Neural cell (in vitro differentiated cells): ENCODE measurements around the gene PLCXD3. TPM values are rescaled to one million over a fixed set of nuclear protein-coding genes. Genes with fewer than 3 reads are reported as not detected.

Experiments used
- H2AFZ ChIP-seq: fragments of 200-600, 300-800 bp; sonication (generic), shearing (Covaris generic); 2 replicates; pipeline ENCODE4 v1.6.0; 2014; ENCODE audit warnings: low read depth, mild to moderate bottlenecking, antibody characterized with exemption, low read length, moderate library complexity
- H3F3A ChIP-seq: fragments of 200-600 bp; shearing (Covaris generic); 2 replicates; pipeline ENCODE4 v1.6.1; 2016; ENCODE audit warnings: mild to moderate bottlenecking, moderate library complexity, mixed read lengths, antibody characterized with exemption, low read length; ENCODE audit not compliant: insufficient read depth, poor library complexity, severe bottlenecking
- H3K27ac ChIP-seq: fragments of 200-600, 300-800 bp; sonication (generic), shearing (Covaris generic); 2 replicates; pipeline ENCODE4 v1.5.1; 2014; ENCODE audit warnings: mild to moderate bottlenecking, low read length, moderate library complexity
- H3K27me3 ChIP-seq: fragments of 300-800, 200-600 bp; sonication (generic), shearing (Covaris generic); 2 replicates; pipeline ENCODE4 v1.6.0; 2014; ENCODE audit warnings: mild to moderate bottlenecking, low read depth, low read length, moderate library complexity; ENCODE audit not compliant: insufficient read depth
- H3K36me3 ChIP-seq: fragments of 300-800, 200-600 bp; sonication (generic), shearing (Covaris generic); 2 replicates; pipeline ENCODE4 v1.5.1; 2014; ENCODE audit warnings: mild to moderate bottlenecking, antibody characterized with exemption, low read length, moderate library complexity; ENCODE audit not compliant: insufficient read depth
- H3K4me2 ChIP-seq: fragments of 300-800, 200-600 bp; sonication (generic), shearing (Covaris generic); 2 replicates; pipeline ENCODE4 v1.6.0; 2014; ENCODE audit warnings: mild to moderate bottlenecking, low read length
- H3K4me3 ChIP-seq: fragments of 300-800, 200-600 bp; sonication (generic), shearing (Covaris generic); 2 replicates; pipeline ENCODE4 v1.5.1; 2014; ENCODE audit warnings: mild to moderate bottlenecking, low read length, moderate library complexity
- H3K79me2 ChIP-seq: fragments of 200-600 bp; shearing (Covaris generic); replicated peaks from 2 replicates; pipeline ENCODE4 v1.6.0; 2014; ENCODE audit warnings: mild to moderate bottlenecking, low read length, moderate library complexity; ENCODE audit not compliant: insufficient read depth
- H3K9ac ChIP-seq: fragments of 300-800, 200-600 bp; sonication (generic), shearing (Covaris generic); 2 replicates; pipeline ENCODE4 v1.6.1; 2016; ENCODE audit warnings: mild to moderate bottlenecking, low read length, mixed read lengths
- H3K9me2 ChIP-seq: fragments of 200-600 bp; shearing (Covaris generic); 2 replicates; pipeline ENCODE4 v1.6.1; 2016; ENCODE audit warnings: mild to moderate bottlenecking, low read length, mixed read lengths; ENCODE audit not compliant: insufficient read depth
- H3K9me3 ChIP-seq: fragments of 200-600, 300-800 bp; sonication (generic), shearing (Covaris generic); 2 replicates; pipeline ENCODE4 v1.6.1; 2016; ENCODE audit warnings: mild to moderate bottlenecking, mixed run types, low read length, moderate library complexity, mixed read lengths
- H4K20me1 ChIP-seq: fragments of 200-600 bp; shearing (Covaris generic); 2 replicates; pipeline ENCODE4 v1.6.1; 2016; ENCODE audit warnings: mild to moderate bottlenecking, mixed run types; ENCODE audit not compliant: insufficient read depth
- EP300 ChIP-seq: fragments of 450-650 bp; conservative IDR thresholded peaks from 2 replicates; pipeline ENCODE4 v1.6.1; 2014; ENCODE audit warnings: antibody characterized with exemption, mild to moderate bottlenecking, moderate library complexity; ENCODE audit not compliant: poor library complexity, severe bottlenecking
- EZH2 ChIP-seq: fragments of 200-600, 300-800 bp; shearing (Covaris generic), sonication (generic); IDR thresholded peaks from 2 replicates; pipeline ENCODE4 v1.6.1; 2014; ENCODE audit warnings: antibody characterized with exemption, low read length, borderline replicate concordance, mild to moderate bottlenecking; ENCODE audit not compliant: insufficient read depth, poor library complexity, severe bottlenecking
- MXI1 ChIP-seq: fragments of 450-650 bp; conservative IDR thresholded peaks from 2 replicates; pipeline ENCODE4 v1.6.1; 2014; ENCODE audit warnings: antibody characterized with exemption, mild to moderate bottlenecking; ENCODE audit not compliant: poor library complexity, severe bottlenecking
- POLR2AphosphoS5 ChIP-seq: IDR thresholded peaks from 2 replicates; pipeline ENCODE4 v1.6.1; 2012
- RAD21 ChIP-seq: fragments of 450-650 bp; conservative IDR thresholded peaks from 2 replicates; pipeline ENCODE4 v1.6.1; 2014; ENCODE audit warnings: antibody characterized with exemption, mild to moderate bottlenecking, moderate library complexity
- SMC3 ChIP-seq: fragments of 450-650 bp; conservative IDR thresholded peaks from 2 replicates; pipeline ENCODE4 v1.6.1; 2014; ENCODE audit warnings: antibody characterized with exemption, mild to moderate bottlenecking, moderate library complexity; ENCODE audit not compliant: poor library complexity
- TAF1 ChIP-seq: IDR thresholded peaks from 2 replicates; pipeline ENCODE4 v1.6.1; 2012; ENCODE audit warnings: low read depth
- polyA plus RNA-seq: library from polyadenylated mRNA; depleted of rRNA; stranded (reverse); fragments of >200 nt; gene quantifications from 2 replicates; pipeline ENCODE4 v1.2.3, GENCODE V29; 2014
- TF ChIP-seq, protein P1 (sequence below): fragments of 450-650 bp; IDR thresholded peaks from 2 replicates; pipeline ENCODE4 v1.5.1; 2014; ENCODE audit warnings: antibody characterized with exemption, mild to moderate bottlenecking, moderate library complexity; ENCODE audit not compliant: poor library complexity, severe bottlenecking
- TF ChIP-seq, protein P2 (sequence below): IDR thresholded peaks from 2 replicates; pipeline ENCODE4 v1.6.1; 2012; ENCODE audit warnings: borderline replicate concordance

The PLCXD3 gene
- polyA plus RNA-seq, 1 donor from 2014 or later: 6.6 TPM

DNA sequence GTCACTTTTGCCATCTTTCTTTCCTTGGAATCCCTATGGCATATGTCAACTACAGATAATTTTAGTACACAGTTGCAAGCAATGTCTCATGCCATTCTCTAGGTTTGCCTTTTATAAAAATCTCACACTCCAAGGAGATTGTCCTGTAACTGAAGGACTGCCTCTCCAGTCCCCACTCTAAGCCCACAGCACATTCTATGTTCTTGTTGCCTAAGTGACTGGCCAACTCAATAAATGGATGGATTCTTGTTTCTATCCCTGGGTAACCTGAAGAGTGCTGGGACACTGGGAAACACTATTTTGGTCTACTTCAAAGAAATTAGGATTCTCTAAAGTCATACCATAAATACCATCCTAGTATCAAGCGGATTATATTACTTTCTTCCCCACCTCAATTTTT, 145.0 kb downstream of the PLCXD3 start:
- Histone ChIP-seq H2AFZ (no peak overlapping the region), H3K9me2 (no peaks in the 10 kb centered on the region), H3K4me3 (no peak overlapping the region), H3K9me3 (no peaks in the 10 kb centered on the region), H3K79me2 (no peaks in the 10 kb centered on the region), H3F3A (no peaks in the 10 kb centered on the region), H3K27ac (no peak overlapping the region), H3K9ac (no peak overlapping the region), H3K27me3 (no peaks in the 10 kb centered on the region), H3K4me2 (no peak overlapping the region), H3K36me3 (no peaks in the 10 kb centered on the region), H4K20me1 (no peaks in the 10 kb centered on the region)
- TF ChIP-seq, protein P1, sequence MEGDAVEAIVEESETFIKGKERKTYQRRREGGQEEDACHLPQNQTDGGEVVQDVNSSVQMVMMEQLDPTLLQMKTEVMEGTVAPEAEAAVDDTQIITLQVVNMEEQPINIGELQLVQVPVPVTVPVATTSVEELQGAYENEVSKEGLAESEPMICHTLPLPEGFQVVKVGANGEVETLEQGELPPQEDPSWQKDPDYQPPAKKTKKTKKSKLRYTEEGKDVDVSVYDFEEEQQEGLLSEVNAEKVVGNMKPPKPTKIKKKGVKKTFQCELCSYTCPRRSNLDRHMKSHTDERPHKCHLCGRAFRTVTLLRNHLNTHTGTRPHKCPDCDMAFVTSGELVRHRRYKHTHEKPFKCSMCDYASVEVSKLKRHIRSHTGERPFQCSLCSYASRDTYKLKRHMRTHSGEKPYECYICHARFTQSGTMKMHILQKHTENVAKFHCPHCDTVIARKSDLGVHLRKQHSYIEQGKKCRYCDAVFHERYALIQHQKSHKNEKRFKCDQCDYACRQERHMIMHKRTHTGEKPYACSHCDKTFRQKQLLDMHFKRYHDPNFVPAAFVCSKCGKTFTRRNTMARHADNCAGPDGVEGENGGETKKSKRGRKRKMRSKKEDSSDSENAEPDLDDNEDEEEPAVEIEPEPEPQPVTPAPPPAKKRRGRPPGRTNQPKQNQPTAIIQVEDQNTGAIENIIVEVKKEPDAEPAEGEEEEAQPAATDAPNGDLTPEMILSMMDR: no peak

DNA sequence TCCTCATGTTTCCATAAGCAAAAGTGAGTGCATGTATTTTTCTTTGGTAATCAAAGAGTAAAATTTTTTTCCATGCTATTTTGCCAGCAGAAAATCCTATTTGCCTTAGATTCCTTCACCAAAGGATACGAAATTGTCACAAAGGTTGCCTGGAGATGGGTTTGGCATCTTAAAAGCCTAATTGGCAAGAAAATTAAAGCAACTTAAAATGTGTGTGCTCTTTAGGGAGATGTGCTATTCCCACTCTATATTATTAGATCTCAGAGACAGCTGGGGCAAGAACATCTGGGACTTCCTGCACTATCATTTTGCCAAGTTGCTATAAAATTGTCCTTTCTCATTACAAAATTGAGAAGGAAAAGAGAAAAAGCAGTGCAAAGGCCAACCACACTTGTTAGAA, 146.1 kb downstream of the PLCXD3 start:
- Histone ChIP-seq H4K20me1 (no peaks in the 10 kb centered on the region), H3K9ac (no peak overlapping the region), H2AFZ (no peak overlapping the region), H3F3A (no peaks in the 10 kb centered on the region), H3K27ac (peak overlapping the region; percentile 68), H3K36me3 (no peaks in the 10 kb centered on the region), H3K9me2 (no peaks in the 10 kb centered on the region), H3K79me2 (no peaks in the 10 kb centered on the region), H3K27me3 (no peaks in the 10 kb centered on the region), H3K4me3 (peak overlapping the region; percentile 33), H3K4me2 (peak overlapping the region; percentile 0), H3K9me3 (no peaks in the 10 kb centered on the region)
- TF ChIP-seq RAD21: no peak
- TF ChIP-seq EZH2: no peak
- no peak for TF ChIP-seq MXI1
- no peak for TF ChIP-seq TAF1
- no peak for TF ChIP-seq EP300
- TF ChIP-seq, protein P2, sequence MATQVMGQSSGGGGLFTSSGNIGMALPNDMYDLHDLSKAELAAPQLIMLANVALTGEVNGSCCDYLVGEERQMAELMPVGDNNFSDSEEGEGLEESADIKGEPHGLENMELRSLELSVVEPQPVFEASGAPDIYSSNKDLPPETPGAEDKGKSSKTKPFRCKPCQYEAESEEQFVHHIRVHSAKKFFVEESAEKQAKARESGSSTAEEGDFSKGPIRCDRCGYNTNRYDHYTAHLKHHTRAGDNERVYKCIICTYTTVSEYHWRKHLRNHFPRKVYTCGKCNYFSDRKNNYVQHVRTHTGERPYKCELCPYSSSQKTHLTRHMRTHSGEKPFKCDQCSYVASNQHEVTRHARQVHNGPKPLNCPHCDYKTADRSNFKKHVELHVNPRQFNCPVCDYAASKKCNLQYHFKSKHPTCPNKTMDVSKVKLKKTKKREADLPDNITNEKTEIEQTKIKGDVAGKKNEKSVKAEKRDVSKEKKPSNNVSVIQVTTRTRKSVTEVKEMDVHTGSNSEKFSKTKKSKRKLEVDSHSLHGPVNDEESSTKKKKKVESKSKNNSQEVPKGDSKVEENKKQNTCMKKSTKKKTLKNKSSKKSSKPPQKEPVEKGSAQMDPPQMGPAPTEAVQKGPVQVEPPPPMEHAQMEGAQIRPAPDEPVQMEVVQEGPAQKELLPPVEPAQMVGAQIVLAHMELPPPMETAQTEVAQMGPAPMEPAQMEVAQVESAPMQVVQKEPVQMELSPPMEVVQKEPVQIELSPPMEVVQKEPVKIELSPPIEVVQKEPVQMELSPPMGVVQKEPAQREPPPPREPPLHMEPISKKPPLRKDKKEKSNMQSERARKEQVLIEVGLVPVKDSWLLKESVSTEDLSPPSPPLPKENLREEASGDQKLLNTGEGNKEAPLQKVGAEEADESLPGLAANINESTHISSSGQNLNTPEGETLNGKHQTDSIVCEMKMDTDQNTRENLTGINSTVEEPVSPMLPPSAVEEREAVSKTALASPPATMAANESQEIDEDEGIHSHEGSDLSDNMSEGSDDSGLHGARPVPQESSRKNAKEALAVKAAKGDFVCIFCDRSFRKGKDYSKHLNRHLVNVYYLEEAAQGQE: no peak
- TF ChIP-seq, protein P1: no peak
- TF ChIP-seq SMC3: no peak
- no peak for TF ChIP-seq POLR2AphosphoS5
